SHP77 (cell line): ENCODE results near the gene C4orf17.
A peak's percentile ranks its signal among the peaks of the same experiment; 100 is the strongest.
"Not testable (repeated sequence)": the region's sequence is repeated elsewhere in the genome, so short reads cannot be mapped to it uniquely, and the experiment has no call there.

Source experiments
- DNase-seq, 2 experiments: peaks; one replicate each; lab custom pipeline; 2025; lab: John Stamatoyannopoulos, UW

The C4orf17 gene

GRCh38 chr4:99510721-99511120 is at the start of gene C4orf17:
Gene C4orf17, plus strand, starts transcription at chr4:99511021. Its CDS starts 2,061 bp downstream, at chr4:99513082.
- DNase-seq, result no peak

- DNase-seq, result no peak
Measured at GRCh38 chr4:99461623-99462401, 49.0 kb upstream of the C4orf17 start.

- DNase-seq, result peak; percentile 8 to 51
Measured at GRCh38 chr4:99462875-99463464, 47.9 kb upstream of the C4orf17 start.

GRCh38 chr4:99463566-99463965 is 47.3 kb upstream of the C4orf17 start:
- no peak for DNase-seq

- no peak for DNase-seq
Measured at GRCh38 chr4:99467887-99468286, 42.9 kb upstream of the C4orf17 start.

GRCh38 chr4:99468889-99469288 is 41.9 kb upstream of the C4orf17 start:
- DNase-seq, result no peak

- no peak for DNase-seq
Measured at GRCh38 chr4:99471349-99471748, 39.5 kb upstream of the C4orf17 start.

GRCh38 chr4:99471896-99472295 is 38.9 kb upstream of the C4orf17 start:
- DNase-seq, result no peak

- DNase-seq, result no peak
Measured at GRCh38 chr4:99473131-99473530, 37.7 kb upstream of the C4orf17 start.

- no peak for DNase-seq
Measured at GRCh38 chr4:99483636-99484035, 27.2 kb upstream of the C4orf17 start.

- DNase-seq, result no peak
Measured at GRCh38 chr4:99485212-99485611, 25.6 kb upstream of the C4orf17 start.

- DNase-seq, result not testable (repeated sequence)
Measured at GRCh38 chr4:99486648-99487047, 24.2 kb upstream of the C4orf17 start.

- DNase-seq, result no peak
Measured at GRCh38 chr4:99490286-99490685, 20.5 kb upstream of the C4orf17 start.

GRCh38 chr4:99504804-99505502 is 5.9 kb upstream of the C4orf17 start:
- DNase-seq, result peak in 1 of 2 experiments; percentile 32

GRCh38 chr4:99506781-99507180 is 4.0 kb upstream of the C4orf17 start:
- no peak for DNase-seq

GRCh38 chr4:99507349-99507748 is 3.5 kb upstream of the C4orf17 start:
- no peak for DNase-seq

GRCh38 chr4:99507762-99508161 is 3.1 kb upstream of the C4orf17 start:
- no peak for DNase-seq

GRCh38 chr4:99518601-99519295 is 7.9 kb downstream of the C4orf17 start:
- DNase-seq, result no peak

- DNase-seq, result no peak
Measured at GRCh38 chr4:99529228-99529627, 18.4 kb downstream of the C4orf17 start.

GRCh38 chr4:99529956-99530355 is 19.1 kb downstream of the C4orf17 start:
- DNase-seq, result no peak

GRCh38 chr4:99534699-99535098 is 23.9 kb downstream of the C4orf17 start:
- not testable (repeated sequence) for DNase-seq

- DNase-seq, result no peak
Measured at GRCh38 chr4:99536271-99536670, 25.4 kb downstream of the C4orf17 start.
